ENCODE data around the gene DUOX1.

DNA sequence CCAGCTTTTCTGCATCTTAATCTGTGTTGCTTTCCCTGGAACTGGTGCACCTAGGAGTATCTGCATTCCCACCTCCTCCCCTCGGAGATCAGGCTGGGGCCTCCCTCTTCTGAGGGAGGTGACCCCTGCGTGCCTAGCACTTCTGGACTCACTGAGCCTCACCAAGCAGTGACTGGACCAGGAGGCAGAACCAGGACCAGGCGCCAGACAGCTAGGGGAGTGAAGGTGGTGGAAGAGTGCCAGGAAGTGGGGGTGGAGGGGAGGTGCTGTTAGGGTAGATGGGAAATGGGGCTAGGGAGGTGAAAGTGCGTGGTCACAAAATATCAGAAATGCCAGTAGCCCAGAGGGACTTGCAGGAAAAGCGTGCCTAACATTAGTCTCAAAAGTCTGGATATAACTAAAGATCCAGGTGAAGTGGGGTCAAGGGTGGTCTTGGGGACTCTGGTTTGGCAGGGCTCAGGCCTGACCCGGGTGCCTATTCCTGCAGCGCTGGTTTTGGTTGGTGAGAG, 14.4 kb upstream of the DUOX1 start:
- no peak for TF ChIP-seq EZH2 (IDR thresholded peaks at IDR 0.05; ENCODE audit: insufficient read depth, low read length)
- TF ChIP-seq, protein P1, sequence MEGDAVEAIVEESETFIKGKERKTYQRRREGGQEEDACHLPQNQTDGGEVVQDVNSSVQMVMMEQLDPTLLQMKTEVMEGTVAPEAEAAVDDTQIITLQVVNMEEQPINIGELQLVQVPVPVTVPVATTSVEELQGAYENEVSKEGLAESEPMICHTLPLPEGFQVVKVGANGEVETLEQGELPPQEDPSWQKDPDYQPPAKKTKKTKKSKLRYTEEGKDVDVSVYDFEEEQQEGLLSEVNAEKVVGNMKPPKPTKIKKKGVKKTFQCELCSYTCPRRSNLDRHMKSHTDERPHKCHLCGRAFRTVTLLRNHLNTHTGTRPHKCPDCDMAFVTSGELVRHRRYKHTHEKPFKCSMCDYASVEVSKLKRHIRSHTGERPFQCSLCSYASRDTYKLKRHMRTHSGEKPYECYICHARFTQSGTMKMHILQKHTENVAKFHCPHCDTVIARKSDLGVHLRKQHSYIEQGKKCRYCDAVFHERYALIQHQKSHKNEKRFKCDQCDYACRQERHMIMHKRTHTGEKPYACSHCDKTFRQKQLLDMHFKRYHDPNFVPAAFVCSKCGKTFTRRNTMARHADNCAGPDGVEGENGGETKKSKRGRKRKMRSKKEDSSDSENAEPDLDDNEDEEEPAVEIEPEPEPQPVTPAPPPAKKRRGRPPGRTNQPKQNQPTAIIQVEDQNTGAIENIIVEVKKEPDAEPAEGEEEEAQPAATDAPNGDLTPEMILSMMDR (IDR thresholded peaks at IDR 0.05; ENCODE audit: insufficient read depth, low read depth, low read length): no peak

All from astrocyte (in vitro differentiated cells and primary cell).